H1 (cell line): Measurements from ENCODE around the gene TLNRD1. TPM values are rescaled to one million over a fixed set of nuclear protein-coding genes. Genes with fewer than 3 reads are reported as not detected.

Experiments used
- KDM1A ChIP-seq: fragments of 200-600, 300-600 bp; sonication (generic); IDR thresholded peaks from 2 replicates; pipeline ENCODE4 v1.7.1; 2016; ENCODE audit warnings: mild to moderate bottlenecking, low read length, borderline replicate concordance
- SP4 ChIP-seq: IDR thresholded peaks from 2 replicates; pipeline ENCODE4 v1.6.1; 2012; ENCODE audit warnings: low read length, inconsistent platforms
- polyA plus RNA-seq, 7 experiments: library from polyadenylated mRNA; depleted of rRNA in 3 of 7; stranded (reverse) in 5 of 7; unstranded in 2 of 7; fragments of >200 nt in 5 of 7; fragments of 200-250 nt in 2 of 7; gene quantifications; 1 replicate in 5 of 7; 2 replicates in 1 of 7; 4 replicates in 1 of 7; pipeline versions ENCODE4 v1.2.1 to v1.2.3, GENCODE V29; 2011 to 2013; ENCODE audit warnings: missing spikeins in 2 of 7, mixed read lengths in 2 of 7
- total RNA-seq: library from RNA; stranded (reverse); fragmentation: NEBNext Ultra II Directional; extraction: Animal tissue kit (Norgen Biotek cat#: 25700); gene quantifications from 2 replicates; pipeline ENCODE4 v1.2.1, GENCODE V29; 2021

Gene TLNRD1
- total and polyA plus RNA-seq, 2 of the 8 experiments (the other 6 are each of a cell fraction or from before 2014, with no cell fraction given) = 12.2 to 20.5 TPM

DNA sequence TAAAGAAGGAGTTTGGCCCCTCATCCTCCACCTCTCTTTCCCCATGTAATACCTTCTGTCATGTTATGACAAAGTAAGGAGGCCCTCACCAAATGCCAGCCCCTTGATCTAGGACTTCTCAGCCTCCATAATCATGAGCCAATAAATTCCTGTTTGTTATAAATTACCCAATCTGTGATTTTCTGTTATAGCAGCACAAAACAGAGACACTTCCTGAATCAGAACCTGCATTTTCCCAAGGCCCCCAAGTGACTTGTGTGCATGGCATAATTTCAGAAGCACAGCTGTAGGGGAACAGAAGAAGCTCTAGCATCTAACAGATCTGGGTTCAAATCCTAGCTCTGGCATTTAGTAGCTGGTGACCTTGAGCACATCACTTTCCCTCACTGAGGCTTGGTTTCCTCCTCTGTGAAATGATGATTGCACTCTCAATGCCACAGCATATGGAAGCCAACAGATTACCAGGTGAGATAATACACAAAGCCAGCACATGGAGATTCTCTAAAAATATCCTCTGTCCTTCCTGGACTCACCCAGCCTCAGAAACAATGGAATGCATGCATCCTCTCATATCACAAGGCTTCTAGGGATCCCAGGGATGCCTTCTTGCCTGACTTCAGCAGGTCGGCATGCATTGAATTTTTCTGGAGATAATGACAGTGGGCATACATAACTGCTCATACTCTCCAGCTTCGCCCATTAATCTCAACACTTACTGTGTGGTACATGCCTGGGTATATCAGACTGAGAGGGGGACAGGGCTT is 26.3 kb downstream of the TLNRD1 start (continued):
- TF ChIP-seq KDM1A = no peak
- no peak for TF ChIP-seq SP4
- TF ChIP-seq, all 59 proteins: peak for 0
